ENCODE results near the gene AVPR2.

GRCh38 chrX:153909024-153909979 is 4.8 kb downstream of the AVPR2 start:
- no peak for TF ChIP-seq CTCF (IDR thresholded peaks at IDR 0.05; ENCODE audit: low read depth, low read length)
- TF ChIP-seq EZH2phosphoT487 (IDR thresholded peaks at IDR 0.05; ENCODE audit: low read depth): no peak
